Upper lobe of right lung (tissue), 1 donor: ENCODE results near the gene SMOC2. TPM values are rescaled to one million over a fixed set of nuclear protein-coding genes. Genes with fewer than 3 reads are reported as not detected.

ENCODE experiments used
- ATAC-seq: fragments of 200-7000 bp; cut with Tn5 transposase; one replicate; pipeline ENCODE4 v1.9.1; 2020; ENCODE audit warnings: mild to moderate bottlenecking, moderate library complexity
- DNase-seq: peaks from one replicate; pipeline ENCODE4 v3.0.0-alpha.2; 2020
- H3K27ac ChIP-seq: fragments of 200-600 bp; one replicate; pipeline ENCODE4 v1.8.0; 2022
- H3K27me3 ChIP-seq: fragments of 200-600 bp; one replicate; pipeline ENCODE4 v1.8.0; 2022; ENCODE audit warnings: mild to moderate bottlenecking
- H3K36me3 ChIP-seq: fragments of 200-600 bp; one replicate; pipeline ENCODE4 v1.8.0; 2022
- H3K4me1 ChIP-seq: fragments of 200-600 bp; one replicate; pipeline ENCODE4 v1.8.0; 2022
- H3K4me3 ChIP-seq: fragments of 200-600 bp; one replicate; pipeline ENCODE4 v1.8.0; 2022; ENCODE audit warnings: mild to moderate bottlenecking
- H3K9me3 ChIP-seq: fragments of 200-600 bp; one replicate; pipeline ENCODE4 v1.8.0; 2022
- CTCF ChIP-seq: fragments of 200-600 bp; IDR thresholded peaks from one replicate; pipeline ENCODE4 v1.8.0; 2022; ENCODE audit warnings: antibody characterized with exemption
- intact Hi-C: fragments of 100-400 bp; cut with DNase I; formaldehyde crosslinking; loops from one replicate; pipeline ENCODE4 v1.11.0; 2022
- total RNA-seq: library from RNA; stranded (reverse); fragmentation: NEBNext Ultra II Directional; extraction: Animal tissue kit (Norgen Biotek cat#: 25700); gene quantifications from one replicate; pipeline ENCODE4 v1.2.1, GENCODE V29; 2021
- donor health status: DM: no; HTN: yes; CAD: no; lungs with severe emphysema.

The SMOC2 gene
- total RNA-seq, 1 donor from 2014 or later, result 33.1 TPM

- intact Hi-C loops, result no loop called here
- Histone ChIP-seq H3K36me3 (no peaks in the 10 kb centered on the region), H3K9me3 (no peaks in the 10 kb centered on the region), H3K27me3 (no peaks in the 10 kb centered on the region), H3K27ac (no peak overlapping the region), H3K4me1 (no peaks in the 10 kb centered on the region), H3K4me3 (no peak overlapping the region)
- TF ChIP-seq CTCF, result no peak
- ATAC-seq (no peak), DNase-seq (no peak)
These were observed 44.0 kb upstream of the SMOC2 start for GRCh38 chr6:168397012-168397411.

DNA sequence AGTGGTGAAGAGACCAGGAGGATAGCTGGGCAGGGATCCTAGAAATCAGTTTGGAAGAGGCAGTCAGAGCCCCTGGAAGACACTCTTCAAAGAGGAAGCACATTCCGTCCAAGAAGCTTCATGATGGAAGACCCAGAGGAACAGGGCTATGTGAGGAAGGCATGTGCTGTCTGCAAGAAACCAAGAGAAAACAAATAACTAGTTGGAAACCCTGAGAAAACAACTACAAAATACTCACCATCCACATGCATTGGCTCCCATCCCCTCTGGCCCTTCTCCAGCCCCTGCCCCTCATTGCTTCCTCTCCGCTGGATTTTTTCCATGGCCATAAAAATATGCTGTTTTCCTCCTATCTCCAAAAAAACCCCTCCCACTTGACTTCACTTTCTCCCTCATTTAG lies 40.9 kb upstream of the SMOC2 start:
- Histone ChIP-seq H3K4me1 (no peaks in the 10 kb centered on the region), H3K36me3 (no peaks in the 10 kb centered on the region), H3K27me3 (no peaks in the 10 kb centered on the region), H3K9me3 (no peaks in the 10 kb centered on the region), H3K4me3 (no peak overlapping the region), H3K27ac (no peak overlapping the region)
- no peak for TF ChIP-seq CTCF
- no peak for DNase-seq
- intact Hi-C loops, result no loop called here
- no peak for ATAC-seq

DNA sequence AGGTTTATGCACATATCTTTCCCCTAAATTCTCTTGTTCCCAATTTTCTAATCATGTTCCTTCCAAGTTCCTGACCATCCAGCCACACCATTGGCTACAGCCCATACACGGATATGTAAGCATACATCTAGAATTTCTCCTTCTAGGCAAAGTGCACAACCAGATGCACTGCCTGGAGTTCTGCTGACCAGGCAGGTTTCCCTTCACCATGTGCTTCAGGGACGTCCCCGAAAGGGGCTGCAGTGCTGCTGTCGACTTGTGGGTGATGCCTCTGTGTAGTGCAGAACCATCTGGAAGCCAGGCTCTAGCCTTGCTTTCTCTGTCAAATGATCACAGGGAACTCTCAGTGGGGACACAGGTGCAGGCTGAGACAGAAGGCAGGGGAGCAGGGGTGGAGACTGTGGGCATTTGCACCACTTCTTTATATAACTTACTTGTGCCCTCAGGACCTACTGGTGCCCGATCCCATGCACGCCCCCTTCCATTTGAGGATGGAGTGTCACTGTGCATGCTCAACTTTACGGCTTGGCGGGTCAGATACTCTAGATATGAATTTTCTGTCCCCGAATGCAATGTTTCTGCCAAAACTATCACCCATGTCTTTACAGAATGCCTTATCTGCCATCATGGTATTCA lies 37.5 kb upstream of the SMOC2 start:
- Histone ChIP-seq H3K27me3 (no peaks in the 10 kb centered on the region), H3K4me1 (no peaks in the 10 kb centered on the region), H3K9me3 (no peaks in the 10 kb centered on the region), H3K4me3 (no peak overlapping the region), H3K36me3 (no peaks in the 10 kb centered on the region), H3K27ac (no peak overlapping the region)
- ATAC-seq (no peak), DNase-seq (no peak)
- intact Hi-C loops, result no loop called here
- TF ChIP-seq CTCF, result no peak

GRCh38 chr6:168404560-168404959 lies 36.4 kb upstream of the SMOC2 start:
- ATAC-seq, result no peak
- Histone ChIP-seq H3K27ac (no peak overlapping the region), H3K27me3 (no peaks in the 10 kb centered on the region), H3K9me3 (no peaks in the 10 kb centered on the region), H3K4me1 (no peaks in the 10 kb centered on the region), H3K36me3 (no peaks in the 10 kb centered on the region), H3K4me3 (no peak overlapping the region)
- no peak for TF ChIP-seq CTCF
- intact Hi-C loops, result no loop called here
- no peak for DNase-seq

GRCh38 chr6:168407842-168408241 lies 33.1 kb upstream of the SMOC2 start:
- Histone ChIP-seq H3K4me1 (no peaks in the 10 kb centered on the region), H3K27me3 (no peaks in the 10 kb centered on the region), H3K9me3 (no peaks in the 10 kb centered on the region), H3K27ac (no peak overlapping the region), H3K4me3 (no peak overlapping the region), H3K36me3 (no peaks in the 10 kb centered on the region)
- intact Hi-C loops, result no loop called here
- ATAC-seq (no peak), DNase-seq (no peak)
- no peak for TF ChIP-seq CTCF

DNA sequence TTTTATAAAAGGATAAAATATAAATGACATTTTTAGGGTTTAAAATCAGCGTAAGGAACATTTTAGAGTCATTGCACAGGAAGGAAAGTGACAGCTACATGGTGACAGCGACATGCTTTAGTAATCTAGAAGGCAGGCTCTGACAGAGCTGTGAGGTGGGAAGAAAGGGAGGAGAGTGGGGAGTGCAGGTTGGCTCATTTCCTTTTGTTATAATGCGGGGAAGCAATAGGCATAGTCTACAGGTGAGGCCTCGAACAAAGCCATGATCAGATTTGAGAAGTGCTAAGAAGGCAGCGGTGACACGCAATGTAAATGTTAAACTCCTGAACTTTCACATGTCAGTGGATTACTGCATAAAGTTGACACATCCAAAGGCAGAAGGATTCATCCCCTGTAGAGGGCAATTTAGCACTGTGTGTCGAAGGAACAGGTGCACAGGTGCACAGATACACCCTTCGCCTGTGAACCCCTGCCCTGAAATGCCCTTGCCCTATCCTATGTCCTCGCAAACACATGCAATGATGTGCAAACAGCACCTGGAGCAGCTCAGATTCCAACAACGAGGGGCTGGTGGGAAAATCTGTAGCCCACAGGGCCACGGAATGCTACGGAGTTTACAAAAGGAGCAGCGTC lies 32.4 kb upstream of the SMOC2 start:
- no peaks in the 10 kb centered on the region for H3K27me3 ChIP-seq
- no peak overlapping the region for H3K4me3 ChIP-seq
- intact Hi-C loops, result no loop called here
- H3K36me3 ChIP-seq, result no peaks in the 10 kb centered on the region
- no peak for ATAC-seq
- H3K27ac ChIP-seq, result no peak overlapping the region
- DNase-seq, result no peak
- TF ChIP-seq CTCF, result no peak
- no peaks in the 10 kb centered on the region for H3K9me3 ChIP-seq
- H3K4me1 ChIP-seq, result no peaks in the 10 kb centered on the region
